Esophagus squamous epithelium (tissue), 4 donors: ENCODE results near the gene CRYZL1.

ENCODE experiments used
- CTCF ChIP-seq, 6 experiments: fragments of 450-650 bp in 4 of 6; fragments of 200-600 bp in 2 of 6; sonication (generic) in 2 of 6; IDR thresholded peaks; one replicate each; pipeline ENCODE4 v1.5.1; 2016 to 2019; ENCODE audit warnings: antibody characterized with exemption in 6 of 6, mild to moderate bottlenecking in 4 of 6, moderate library complexity in 4 of 6
- POLR2A ChIP-seq, 4 donors: fragments of 450-650 bp; IDR thresholded peaks; one replicate each; pipeline ENCODE4 v1.6.1; 2017; ENCODE audit warnings: antibody characterized with exemption in 4 of 4, mild to moderate bottlenecking in 4 of 4, moderate library complexity in 3 of 4

GRCh38 chr21:33642896-33643657 lies 1.5 kb upstream of the CRYZL1 start:
- TF ChIP-seq CTCF (IDR thresholded peaks at IDR 0.05) (no peak), POLR2A (IDR thresholded peaks at IDR 0.05) (no peak)
